ENCODE results near the gene SKI.
"Not testable (repeated sequence)": the region's sequence is repeated elsewhere in the genome, so short reads cannot be mapped to it uniquely, and the experiment has no call there.

DNA sequence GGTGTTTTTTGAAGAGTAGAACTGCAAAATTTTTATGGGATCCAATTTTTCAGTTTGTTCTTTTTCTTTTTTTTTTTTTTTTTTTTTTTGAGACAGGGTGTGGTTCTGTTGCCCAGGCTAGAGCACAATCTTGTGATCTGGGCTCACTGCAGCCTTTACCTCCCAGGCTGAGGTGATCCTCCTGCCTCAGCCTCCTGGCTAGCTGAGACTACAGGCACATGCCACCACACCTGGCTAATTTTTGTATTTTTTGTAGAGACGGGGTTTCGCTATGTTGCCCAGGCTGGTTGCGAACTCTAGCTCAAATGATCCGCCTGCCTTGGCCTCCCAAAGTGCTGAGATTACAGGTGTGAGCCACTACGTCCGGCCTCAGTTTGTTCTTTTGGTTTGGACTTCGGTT is 32.4 kb downstream of the SKI start:
- TF ChIP-seq, protein P1, sequence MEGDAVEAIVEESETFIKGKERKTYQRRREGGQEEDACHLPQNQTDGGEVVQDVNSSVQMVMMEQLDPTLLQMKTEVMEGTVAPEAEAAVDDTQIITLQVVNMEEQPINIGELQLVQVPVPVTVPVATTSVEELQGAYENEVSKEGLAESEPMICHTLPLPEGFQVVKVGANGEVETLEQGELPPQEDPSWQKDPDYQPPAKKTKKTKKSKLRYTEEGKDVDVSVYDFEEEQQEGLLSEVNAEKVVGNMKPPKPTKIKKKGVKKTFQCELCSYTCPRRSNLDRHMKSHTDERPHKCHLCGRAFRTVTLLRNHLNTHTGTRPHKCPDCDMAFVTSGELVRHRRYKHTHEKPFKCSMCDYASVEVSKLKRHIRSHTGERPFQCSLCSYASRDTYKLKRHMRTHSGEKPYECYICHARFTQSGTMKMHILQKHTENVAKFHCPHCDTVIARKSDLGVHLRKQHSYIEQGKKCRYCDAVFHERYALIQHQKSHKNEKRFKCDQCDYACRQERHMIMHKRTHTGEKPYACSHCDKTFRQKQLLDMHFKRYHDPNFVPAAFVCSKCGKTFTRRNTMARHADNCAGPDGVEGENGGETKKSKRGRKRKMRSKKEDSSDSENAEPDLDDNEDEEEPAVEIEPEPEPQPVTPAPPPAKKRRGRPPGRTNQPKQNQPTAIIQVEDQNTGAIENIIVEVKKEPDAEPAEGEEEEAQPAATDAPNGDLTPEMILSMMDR (IDR thresholded peaks at IDR 0.05): not testable (repeated sequence)
- TF ChIP-seq POLR2A (IDR thresholded peaks at IDR 0.05): not testable (repeated sequence)
